Thymus (tissue), 14 donors: ENCODE results near the gene DYRK1A. TPM values are rescaled to one million over a fixed set of nuclear protein-coding genes. Genes with fewer than 3 reads are reported as not detected.
"Not testable (repeated sequence)": the region's sequence is repeated elsewhere in the genome, so short reads cannot be mapped to it uniquely, and the experiment has no call there.

ENCODE experiments used
- DNase-seq, 9 donors: peaks; one replicate each; pipeline ENCODE4 v3.0.0-alpha.2; 2013; ENCODE audit warnings: low spot score in 9 of 9, low read depth in 6 of 9, missing footprints in 1 of 9
- H3K27ac ChIP-seq, 2 donors: one replicate each; pipeline ENCODE4 v1.5.1; 2013; ENCODE audit warnings: control low read depth in 1 of 2, low read depth in 1 of 2, low read length in 1 of 2, mild to moderate bottlenecking in 1 of 2, moderate library complexity in 1 of 2
- H3K27me3 ChIP-seq, 2 donors: one replicate each; pipeline ENCODE4 v1.5.1; 2013; ENCODE audit warnings: low read length in 1 of 2; ENCODE audit not compliant: control insufficient read depth in 2 of 2, insufficient read depth in 1 of 2
- H3K36me3 ChIP-seq, 2 donors: one replicate each; pipeline ENCODE4 v1.5.1; 2013; ENCODE audit warnings: low read length in 1 of 2, mild to moderate bottlenecking in 1 of 2, moderate library complexity in 1 of 2; ENCODE audit not compliant: control insufficient read depth in 2 of 2, insufficient read depth in 2 of 2
- H3K4me1 ChIP-seq, 2 donors: one replicate each; pipeline ENCODE4 v1.5.1; 2013; ENCODE audit warnings: low read length in 2 of 2; ENCODE audit not compliant: control insufficient read depth in 2 of 2, insufficient read depth in 2 of 2
- H3K4me3 ChIP-seq, 2 donors: one replicate each; pipeline ENCODE4 v1.5.1; 2013; ENCODE audit warnings: low read length in 2 of 2, control low read depth in 1 of 2, mild to moderate bottlenecking in 1 of 2
- H3K9me3 ChIP-seq, 2 donors: one replicate each; pipeline ENCODE4 v1.5.1; 2013; ENCODE audit warnings: low read length in 1 of 2, mild to moderate bottlenecking in 1 of 2; ENCODE audit not compliant: control insufficient read depth in 2 of 2, insufficient read depth in 1 of 2
- WGBS: extraction: QIAGEN DNeasy Blood & Tissue Kit; methylation state at CpG from one replicate; pipeline ENCODE4 v1.1.7; 2013; 5-methylcytosine and 5-hydroxymethylcytosine counted together
- long read RNA-seq, 10 donors: transcript quantifications; one replicate each; lab custom pipeline, GENCODE V29; 2026
- polyA plus RNA-seq: library from polyadenylated mRNA; stranded (reverse); fragments of 200-250 nt; gene quantifications from one replicate; pipeline ENCODE4 v1.2.3, GENCODE V29; 2013
- total RNA-seq: library from RNA; stranded (reverse); fragments of 120-200 nt; gene quantifications from one replicate; pipeline ENCODE4 v1.2.4, GENCODE V29; 2013
- donor health status: healthy.

DYRK1A gene
- total RNA-seq (64.7 TPM), polyA plus RNA-seq (53.3 TPM)
- long read RNA-seq, donor 1, result 0 reads
- long read RNA-seq, donor 2, full-length matches to known transcripts, result 15 of 15 reads
- long read RNA-seq, donor 2, partial matches to known transcripts, result 0 of 15 reads
- long read RNA-seq, donor 2, other reads (novel, unspliced or antisense), result 0 of 15 reads
- long read RNA-seq, donor 3, full-length matches to known transcripts, result 6 of 6 reads
- long read RNA-seq, donor 3, partial matches to known transcripts, result 0 of 6 reads
- long read RNA-seq, donor 3, other reads (novel, unspliced or antisense), result 0 of 6 reads
- long read RNA-seq, donor 4, full-length matches to known transcripts, result 9 of 9 reads
- long read RNA-seq, donor 4, partial matches to known transcripts, result 0 of 9 reads
- long read RNA-seq, donor 4, other reads (novel, unspliced or antisense), result 0 of 9 reads
- long read RNA-seq, donor 5, full-length matches to known transcripts, result 6 of 6 reads
- long read RNA-seq, donor 5, partial matches to known transcripts, result 0 of 6 reads
- long read RNA-seq, donor 5, other reads (novel, unspliced or antisense), result 0 of 6 reads
- long read RNA-seq, donor 6, full-length matches to known transcripts, result 4 of 4 reads
- long read RNA-seq, donor 6, partial matches to known transcripts, result 0 of 4 reads
- long read RNA-seq, donor 6, other reads (novel, unspliced or antisense), result 0 of 4 reads
- long read RNA-seq, donor 7, full-length matches to known transcripts, result 4 of 4 reads
- long read RNA-seq, donor 7, partial matches to known transcripts, result 0 of 4 reads
- long read RNA-seq, donor 7, other reads (novel, unspliced or antisense), result 0 of 4 reads
- long read RNA-seq, donor 8, full-length matches to known transcripts, result 5 of 5 reads
- long read RNA-seq, donor 8, partial matches to known transcripts, result 0 of 5 reads
- long read RNA-seq, donor 8, other reads (novel, unspliced or antisense), result 0 of 5 reads
- long read RNA-seq, donor 9, full-length matches to known transcripts, result 4 of 4 reads
- long read RNA-seq, donor 9, partial matches to known transcripts, result 0 of 4 reads
- long read RNA-seq, donor 9, other reads (novel, unspliced or antisense), result 0 of 4 reads
- long read RNA-seq, donor 10, full-length matches to known transcripts, result 10 of 10 reads
- long read RNA-seq, donor 10, partial matches to known transcripts, result 0 of 10 reads
- long read RNA-seq, donor 10, other reads (novel, unspliced or antisense), result 0 of 10 reads

- Histone ChIP-seq H3K4me3 (peak within 1 kb of the TSS; percentile 85 to 98), H3K4me1 (peaks cover 11 to 19% of the 10 kb centered on the region in 2 donors), H3K36me3 (no peaks in the 10 kb centered on the region), H3K9me3 (no peaks in the 10 kb centered on the region), H3K27me3 (no peaks in the 10 kb centered on the region), H3K27ac (peak within 1 kb of the TSS; percentile 98 to 100)
- under 1% methylated on average over 91 of the region's 92 CpGs for WGBS
- DNase-seq, result peak; percentile 98 to 100 (median 99)
These were observed at the start of gene DYRK1A for GRCh38 chr21:37366482-37367316. TSS of gene DYRK1A (plus strand) at chr21:37366773. CDS start at chr21:37420375, 53,602 bp downstream.

DNA sequence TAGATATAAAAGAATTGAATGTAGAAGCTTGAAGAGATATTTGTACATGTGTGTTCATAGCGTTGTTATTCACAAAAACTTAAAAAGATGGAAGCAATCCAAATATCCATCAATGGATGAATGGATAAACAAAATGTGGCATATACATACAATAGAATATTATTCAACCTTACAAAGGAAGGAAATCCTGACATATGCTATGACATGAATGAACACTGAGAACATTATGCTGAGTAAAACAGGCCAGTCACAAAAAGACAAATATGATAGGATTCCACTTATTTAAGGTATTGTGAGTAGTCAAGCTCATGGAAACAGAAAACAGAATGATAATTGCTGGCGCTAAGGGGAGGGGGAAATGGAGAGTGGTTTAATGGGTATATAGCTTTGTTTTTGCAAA, 47.0 kb upstream of the DYRK1A start:
- Histone ChIP-seq H3K9me3 (peaks cover 0 to 8% of the 10 kb centered on the region in 2 donors), H3K36me3 (no peaks in the 10 kb centered on the region), H3K4me3 (no peak overlapping the region), H3K4me1 (no peaks in the 10 kb centered on the region), H3K27me3 (no peaks in the 10 kb centered on the region), H3K27ac (no peak overlapping the region)
- WGBS, result 98% methylated on average over 2 of the region's 2 CpGs
- no peak for DNase-seq

DNA sequence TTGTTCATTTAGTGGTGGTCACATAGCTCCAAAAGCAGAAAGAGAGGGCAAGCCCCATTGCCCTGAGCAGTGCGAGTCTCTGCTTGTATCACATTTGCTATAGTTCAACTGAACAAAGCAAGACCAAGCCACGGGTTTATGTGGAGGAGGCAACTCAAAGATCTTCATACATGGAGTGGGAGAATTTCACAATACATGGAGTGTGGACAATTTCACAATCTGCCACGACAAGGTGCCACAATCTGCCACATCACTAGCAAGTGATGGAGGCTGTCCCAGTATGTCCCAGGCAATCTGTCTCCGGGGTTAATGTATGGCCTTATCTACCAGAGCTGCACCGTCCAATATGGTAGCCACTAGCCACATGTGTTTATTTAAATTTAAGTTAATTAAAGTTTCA, 44.5 kb upstream of the DYRK1A start:
- no peak overlapping the region for H3K27ac ChIP-seq
- no peaks in the 10 kb centered on the region for H3K4me1 ChIP-seq
- no peak for DNase-seq
- peaks cover 0 to 8% of the 10 kb centered on the region in 2 donors for H3K9me3 ChIP-seq
- no peaks in the 10 kb centered on the region for H3K27me3 ChIP-seq
- H3K4me3 ChIP-seq, result no peak overlapping the region
- no peaks in the 10 kb centered on the region for H3K36me3 ChIP-seq
- WGBS, result 87% methylated on average over 5 of the region's 5 CpGs

DNA sequence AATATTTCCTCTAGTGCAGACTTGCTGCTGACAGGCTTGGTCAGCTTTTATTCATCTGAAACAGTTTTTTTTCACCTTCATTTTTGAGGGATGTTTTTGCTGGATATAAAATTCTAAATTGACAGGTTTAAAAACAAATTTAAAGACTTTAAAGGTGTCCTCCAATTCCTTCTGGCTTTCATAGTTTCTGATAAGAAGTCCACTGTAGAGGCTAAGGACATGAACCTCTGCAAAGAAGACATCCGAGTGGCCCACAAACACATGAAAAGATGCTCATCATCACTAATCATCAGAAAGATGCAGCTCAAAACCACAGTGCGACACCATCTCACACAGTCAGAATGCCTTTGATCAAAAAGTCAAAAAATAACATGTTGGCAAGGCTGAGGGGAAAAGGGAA, 42.0 kb upstream of the DYRK1A start:
- WGBS, result 95% methylated on average over 2 of the region's 2 CpGs
- no peaks in the 10 kb centered on the region for H3K27me3 ChIP-seq
- no peak overlapping the region for H3K27ac ChIP-seq
- H3K9me3 ChIP-seq, result no peaks in the 10 kb centered on the region
- DNase-seq, result no peak
- no peaks in the 10 kb centered on the region for H3K4me1 ChIP-seq
- H3K4me3 ChIP-seq, result no peak overlapping the region
- H3K36me3 ChIP-seq, result no peaks in the 10 kb centered on the region

DNA sequence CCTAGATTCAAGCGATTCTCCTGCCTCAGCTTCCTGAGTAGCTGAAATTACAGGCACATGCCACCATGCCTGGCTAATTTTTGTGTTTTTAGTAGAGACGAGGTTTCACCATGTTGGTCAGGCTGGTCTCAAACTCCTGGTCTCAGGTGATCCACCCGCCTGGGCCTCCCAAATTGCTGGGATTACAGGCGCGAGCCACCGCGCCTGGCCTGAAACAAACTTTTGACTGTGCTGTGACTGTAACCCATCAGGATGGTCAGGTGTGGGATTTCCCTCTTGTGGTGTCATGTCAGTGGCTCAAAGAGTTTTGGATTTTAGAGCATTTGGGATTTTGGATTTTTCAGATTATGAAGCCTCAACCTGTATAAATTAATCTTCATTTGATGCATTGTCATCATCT, 38.4 kb upstream of the DYRK1A start:
- not testable (repeated sequence) for H3K4me1 ChIP-seq, H3K27me3 ChIP-seq, H3K9me3 ChIP-seq, H3K4me3 ChIP-seq, H3K36me3 ChIP-seq, H3K27ac ChIP-seq
- DNase-seq, result peak in 1 of 9 donors; percentile 12
- 91% methylated on average over 7 of the region's 7 CpGs for WGBS

GRCh38 chr21:37331411-37331810, 35.2 kb upstream of the DYRK1A start:
- H3K4me1 ChIP-seq, result no peaks in the 10 kb centered on the region
- no peak for DNase-seq
- no peaks in the 10 kb centered on the region for H3K9me3 ChIP-seq
- WGBS, result 95% methylated on average over 4 of the region's 4 CpGs
- no peak overlapping the region for H3K27ac ChIP-seq
- H3K36me3 ChIP-seq, result no peaks in the 10 kb centered on the region
- H3K27me3 ChIP-seq, result no peaks in the 10 kb centered on the region
- H3K4me3 ChIP-seq, result no peak overlapping the region

- H3K27ac ChIP-seq, result no peak overlapping the region
- 97% methylated on average over 5 of the region's 5 CpGs for WGBS
- no peaks in the 10 kb centered on the region for H3K36me3 ChIP-seq
- DNase-seq, result no peak
- H3K9me3 ChIP-seq, result no peaks in the 10 kb centered on the region
- H3K4me3 ChIP-seq, result no peak overlapping the region
- no peaks in the 10 kb centered on the region for H3K4me1 ChIP-seq
- H3K27me3 ChIP-seq, result no peaks in the 10 kb centered on the region
These were observed 31.5 kb upstream of the DYRK1A start for GRCh38 chr21:37335053-37335452.

DNA sequence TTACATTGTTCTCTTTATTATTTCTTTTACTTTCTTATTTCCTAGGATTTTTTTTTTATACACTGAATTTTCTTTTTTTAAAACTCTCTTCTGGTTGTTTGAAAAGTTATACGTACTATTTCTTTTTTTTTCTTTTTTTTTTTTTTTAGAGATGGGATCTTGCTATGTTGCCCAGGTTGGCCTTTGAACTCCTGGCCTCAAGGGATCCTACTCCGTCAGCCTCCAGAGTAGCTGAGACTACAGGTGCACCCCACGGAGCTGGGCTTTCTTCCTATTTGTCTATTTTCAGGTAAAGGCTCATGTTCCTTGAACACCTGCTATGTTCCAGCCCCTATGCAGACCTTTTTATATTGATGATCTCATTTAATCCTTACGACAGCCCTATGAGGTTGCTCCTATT, 29.4 kb upstream of the DYRK1A start:
- peaks cover 0 to under 1% of the 10 kb centered on the region in 2 donors for H3K9me3 ChIP-seq
- H3K27ac ChIP-seq, result no peak overlapping the region
- no peaks in the 10 kb centered on the region for H3K4me1 ChIP-seq
- H3K27me3 ChIP-seq, result no peaks in the 10 kb centered on the region
- 98% methylated on average over 4 of the region's 4 CpGs for WGBS
- no peak overlapping the region for H3K4me3 ChIP-seq
- no peaks in the 10 kb centered on the region for H3K36me3 ChIP-seq
- DNase-seq, result no peak
